Epithelial cell of esophagus (primary cell): ENCODE measurements around the gene PTPRZ1.
A peak's percentile ranks its signal among the peaks of the same experiment; 100 is the strongest.

Source experiments
- DNase-seq: peaks from one replicate; pipeline ENCODE4 v3.0.0; 2010; ENCODE audit warnings: low read depth
- H3K4me3 ChIP-seq: 2 replicates; pipeline ENCODE4 v1.5.1; 2011; ENCODE audit warnings: mild to moderate bottlenecking, low read length, control low read depth
- TF ChIP-seq, protein P1 (sequence below): IDR thresholded peaks from 2 replicates; pipeline ENCODE4 v1.5.1; 2011; ENCODE audit warnings: low read depth, mild to moderate bottlenecking, low read length, control low read depth, inconsistent platforms; ENCODE audit not compliant: insufficient read depth; ENCODE audit errors: missing control alignments

PTPRZ1 gene

DNA sequence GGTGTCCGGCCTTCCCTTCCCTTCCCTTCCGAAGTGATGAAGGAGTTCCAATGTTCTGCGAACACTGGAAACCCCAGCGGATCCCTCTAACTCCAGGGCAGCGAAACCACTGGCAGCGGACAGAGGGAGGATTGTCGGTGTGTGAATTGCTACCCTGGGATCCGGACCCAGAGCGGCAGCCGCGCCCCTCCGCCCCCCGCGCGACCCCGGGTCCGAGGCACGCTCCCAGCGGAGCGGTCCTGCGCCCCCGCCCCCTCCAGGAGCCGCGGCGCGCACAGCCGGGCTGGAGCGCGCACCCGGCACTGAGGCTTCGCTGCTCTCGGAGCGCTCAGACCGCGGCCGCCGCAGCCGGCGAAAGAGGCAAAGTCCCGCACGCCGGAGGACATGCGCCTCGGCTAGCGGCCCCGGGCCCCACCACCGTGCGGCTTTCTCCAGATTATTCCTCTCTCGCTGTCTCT lies at the start of gene PTPRZ1:
Gene PTPRZ1, plus strand, starts transcription at position 331 of the 458 bp plus-strand sequence. CDS start 339 bp downstream, outside the sequence.
- TF ChIP-seq, protein P1, sequence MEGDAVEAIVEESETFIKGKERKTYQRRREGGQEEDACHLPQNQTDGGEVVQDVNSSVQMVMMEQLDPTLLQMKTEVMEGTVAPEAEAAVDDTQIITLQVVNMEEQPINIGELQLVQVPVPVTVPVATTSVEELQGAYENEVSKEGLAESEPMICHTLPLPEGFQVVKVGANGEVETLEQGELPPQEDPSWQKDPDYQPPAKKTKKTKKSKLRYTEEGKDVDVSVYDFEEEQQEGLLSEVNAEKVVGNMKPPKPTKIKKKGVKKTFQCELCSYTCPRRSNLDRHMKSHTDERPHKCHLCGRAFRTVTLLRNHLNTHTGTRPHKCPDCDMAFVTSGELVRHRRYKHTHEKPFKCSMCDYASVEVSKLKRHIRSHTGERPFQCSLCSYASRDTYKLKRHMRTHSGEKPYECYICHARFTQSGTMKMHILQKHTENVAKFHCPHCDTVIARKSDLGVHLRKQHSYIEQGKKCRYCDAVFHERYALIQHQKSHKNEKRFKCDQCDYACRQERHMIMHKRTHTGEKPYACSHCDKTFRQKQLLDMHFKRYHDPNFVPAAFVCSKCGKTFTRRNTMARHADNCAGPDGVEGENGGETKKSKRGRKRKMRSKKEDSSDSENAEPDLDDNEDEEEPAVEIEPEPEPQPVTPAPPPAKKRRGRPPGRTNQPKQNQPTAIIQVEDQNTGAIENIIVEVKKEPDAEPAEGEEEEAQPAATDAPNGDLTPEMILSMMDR, result no peak
- DNase-seq, result peak; percentile 57
- H3K4me3 ChIP-seq, result peak within 1 kb of the TSS; percentile 85

DNA sequence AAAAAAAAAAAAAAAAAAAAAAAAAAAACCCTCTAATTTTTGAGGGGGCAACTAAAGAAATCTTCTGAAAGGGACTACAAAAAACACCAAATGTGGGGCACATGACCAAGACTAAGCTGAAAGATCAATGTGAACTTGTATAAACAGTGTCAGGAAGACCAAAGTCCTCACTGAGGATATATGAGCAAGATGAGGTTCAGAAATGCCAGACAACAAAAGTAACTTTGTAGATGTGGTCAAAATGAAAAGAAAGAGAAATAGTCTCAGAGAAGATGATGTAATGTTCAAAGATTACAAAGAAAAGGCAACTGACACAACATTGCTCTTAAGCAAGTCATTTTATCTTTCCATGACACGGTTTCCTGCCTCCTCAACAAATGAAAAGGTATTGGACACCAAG lies 48.7 kb upstream of the PTPRZ1 start:
- peak; percentile 22 for DNase-seq
- no peak overlapping the region for H3K4me3 ChIP-seq
- TF ChIP-seq, protein P1, result no peak

DNA sequence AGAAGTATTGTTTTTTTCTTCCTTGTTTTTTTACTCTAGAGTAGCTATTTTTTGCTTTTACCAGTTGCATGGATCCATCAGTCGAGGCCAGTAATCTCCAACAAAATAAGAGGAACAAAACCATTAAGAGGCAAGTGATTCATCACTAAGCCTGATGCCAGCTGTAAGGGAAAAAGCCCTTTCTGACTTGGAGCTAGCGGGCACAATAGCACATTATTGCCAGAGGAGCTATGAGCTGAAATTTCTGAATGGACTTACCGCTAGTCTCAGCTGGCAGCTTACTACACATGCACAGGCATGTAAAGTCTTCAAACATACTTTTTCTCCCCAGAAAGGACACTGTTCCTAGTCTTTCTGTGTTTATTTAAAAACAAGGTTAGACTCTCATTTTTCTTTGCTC lies 41.6 kb upstream of the PTPRZ1 start:
- no peak overlapping the region for H3K4me3 ChIP-seq
- DNase-seq, result peak; percentile 55
- TF ChIP-seq, protein P1, result no peak

DNA sequence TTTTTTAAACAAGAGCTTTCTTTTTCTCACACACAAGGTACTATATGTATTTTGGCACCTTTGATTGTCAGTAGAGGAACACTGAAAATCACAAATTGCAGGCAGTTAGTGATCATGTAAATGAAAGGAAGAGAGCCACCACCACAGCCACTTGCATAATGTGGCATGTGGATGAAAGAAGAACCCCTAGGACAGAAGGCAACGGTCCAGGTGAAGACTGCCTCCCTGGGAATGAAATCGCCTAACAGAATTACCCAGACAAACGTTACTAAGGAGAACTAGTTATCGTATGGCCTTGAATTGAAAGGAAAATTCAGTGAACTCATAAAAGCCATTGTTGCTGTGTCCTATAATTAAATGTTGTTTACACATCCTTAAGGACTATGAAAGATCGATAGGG lies 41.2 kb upstream of the PTPRZ1 start:
- TF ChIP-seq, protein P1, result no peak

DNA sequence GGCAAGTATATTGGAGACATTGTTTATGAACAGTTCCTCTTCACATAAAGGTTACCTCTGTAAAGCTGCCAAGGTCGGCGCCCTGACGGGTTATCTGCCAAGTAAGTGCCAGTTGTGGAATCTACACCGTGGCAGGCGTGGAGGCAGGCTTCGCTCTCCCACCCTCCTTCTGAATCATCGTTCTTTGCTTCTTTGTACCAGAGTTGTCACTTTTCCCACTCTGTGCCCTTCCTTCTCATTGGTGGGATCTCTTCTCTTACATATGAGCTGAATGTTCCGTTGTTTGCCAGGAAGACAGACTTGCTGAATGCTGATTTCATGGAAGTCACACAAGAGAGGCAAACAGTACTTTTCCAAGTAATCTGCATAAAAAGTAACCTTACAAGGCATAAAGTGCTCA lies 40.6 kb upstream of the PTPRZ1 start:
- TF ChIP-seq, protein P1, result no peak
- DNase-seq, result peak; percentile 21
- H3K4me3 ChIP-seq, result no peak overlapping the region

More for the DNA sequence above, 41.2 kb upstream of the PTPRZ1 start:
- H3K4me3 ChIP-seq, result no peak overlapping the region
- no peak for DNase-seq

DNA sequence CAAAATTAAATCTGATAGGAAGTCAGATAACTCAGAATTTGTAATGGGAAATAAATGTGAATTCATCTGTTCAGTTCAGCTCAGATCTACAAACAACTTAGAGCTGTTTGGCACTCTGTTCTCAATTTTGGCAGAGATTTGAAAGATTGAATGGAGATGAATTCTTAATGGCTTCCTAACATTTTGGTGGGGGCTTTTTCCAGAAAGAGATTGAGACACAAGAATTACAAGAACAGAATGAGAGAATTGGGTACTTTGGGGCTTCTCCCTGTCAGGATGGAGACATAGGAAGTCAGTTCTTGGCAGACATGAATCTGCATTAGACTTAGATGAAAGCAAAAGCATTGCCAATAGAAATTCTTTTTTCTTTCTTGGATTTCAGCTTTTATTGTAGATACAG lies 39.0 kb upstream of the PTPRZ1 start:
- no peak for DNase-seq
- no peak overlapping the region for H3K4me3 ChIP-seq
- TF ChIP-seq, protein P1, result no peak

DNA sequence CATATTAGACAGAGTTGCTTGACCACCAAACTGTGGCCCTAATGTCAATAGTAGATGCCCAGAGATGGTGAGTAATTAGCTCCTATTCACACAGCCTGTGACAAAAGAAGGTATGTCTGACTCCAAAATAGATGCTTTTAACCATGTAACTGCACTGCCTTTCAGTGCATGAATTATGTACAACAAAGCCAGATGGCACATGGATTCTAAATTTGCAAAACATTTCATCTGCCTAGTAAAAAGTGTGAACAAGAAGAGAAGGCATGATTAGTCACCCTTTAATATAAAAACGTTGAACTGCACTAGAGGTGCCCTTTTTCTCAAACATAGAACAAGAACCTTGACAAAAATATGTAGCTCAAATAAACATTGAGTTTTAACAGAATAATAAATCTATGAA lies 35.5 kb upstream of the PTPRZ1 start:
- H3K4me3 ChIP-seq, result no peak overlapping the region
- TF ChIP-seq, protein P1, result no peak
- DNase-seq, result no peak
